HG03460 (cell line): Measurements from ENCODE around the gene TMEM161A.
"Not testable (repeated sequence)": the region's sequence is repeated elsewhere in the genome, so short reads cannot be mapped to it uniquely, and the experiment has no call there.

Source experiments
- ATAC-seq: cut with Tn5 transposase; IDR thresholded peaks from one replicate; pipeline ENCODE4 v1.9.1; 2021; ENCODE audit not compliant: unreplicated experiment

TMEM161A gene

GRCh38 chr19:19138109-19138981, at the start of gene TMEM161A:
Gene TMEM161A (minus strand): TSS chr19:19138478. CDS start chr19:19138428, 50 bp downstream.
- peak; percentile 97 for ATAC-seq

DNA sequence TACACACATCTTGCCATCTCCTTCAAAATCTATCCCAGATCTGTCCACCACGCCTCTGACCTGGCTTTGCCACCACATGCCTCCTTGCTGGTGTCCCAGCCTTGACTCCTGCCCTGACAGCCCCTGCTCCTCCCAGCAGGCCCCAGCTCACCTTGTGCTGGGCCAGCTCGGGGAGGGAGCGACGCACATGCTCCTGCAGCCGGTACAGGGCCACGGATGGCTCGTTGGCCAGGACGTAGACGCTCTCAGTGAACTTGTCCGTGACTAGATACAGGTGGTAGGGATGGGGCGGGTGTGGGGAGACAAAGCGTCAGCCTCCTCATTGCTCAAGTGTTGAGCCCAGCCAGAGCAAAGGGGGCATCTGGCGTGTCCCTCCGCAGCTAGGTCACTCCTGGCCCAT, 48.5 kb upstream of the TMEM161A start:
- no peak for ATAC-seq

GRCh38 chr19:19185853-19186740, 47.8 kb upstream of the TMEM161A start:
- no peak for ATAC-seq

GRCh38 chr19:19181488-19181998, 43.3 kb upstream of the TMEM161A start:
- ATAC-seq: no peak

DNA sequence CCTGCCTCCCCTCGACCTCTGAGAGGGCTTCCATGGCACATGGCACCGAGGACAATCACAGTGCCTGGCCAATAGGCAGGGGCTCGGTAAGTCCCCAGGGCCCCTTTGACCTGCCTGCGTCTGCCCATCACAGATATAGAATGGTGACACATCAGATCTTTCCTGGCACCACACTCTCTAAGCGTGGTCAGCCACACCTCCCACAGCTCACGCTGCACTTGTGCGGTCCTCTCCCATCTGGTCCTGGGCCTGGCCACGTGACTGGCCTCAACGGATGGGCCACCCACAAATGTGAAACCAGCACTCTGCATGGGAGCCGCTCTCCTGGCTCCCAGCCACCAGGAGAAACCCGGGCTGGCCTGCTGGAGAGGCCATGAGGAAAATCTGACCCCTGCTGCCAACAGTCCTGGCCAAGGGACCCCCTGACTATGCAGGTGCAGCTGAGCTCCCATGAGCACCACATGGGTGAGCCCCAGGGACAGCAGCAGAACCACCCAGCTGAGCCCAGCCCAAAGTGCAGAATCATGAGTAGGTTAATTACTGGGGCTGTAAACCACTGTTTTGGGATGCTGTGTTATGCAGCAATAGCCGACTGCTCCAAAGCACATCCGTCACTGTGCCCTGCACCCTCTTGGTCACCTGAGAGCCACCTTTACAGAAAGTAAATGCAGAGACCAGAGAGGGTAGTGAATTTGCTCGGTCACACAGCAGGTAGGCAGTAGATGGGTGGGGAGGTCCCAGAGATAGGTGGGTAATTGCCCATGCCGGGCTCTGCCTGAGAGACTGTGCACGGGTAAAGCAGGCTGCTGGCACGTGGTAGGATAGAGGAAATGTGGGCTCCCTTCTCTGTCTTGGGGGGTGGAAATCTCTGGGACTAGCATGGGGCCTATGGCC, 41.5 kb upstream of the TMEM161A start:
- no peak for ATAC-seq

- ATAC-seq: no peak
Measured at GRCh38 chr19:19176950-19177349, 38.7 kb upstream of the TMEM161A start.

DNA sequence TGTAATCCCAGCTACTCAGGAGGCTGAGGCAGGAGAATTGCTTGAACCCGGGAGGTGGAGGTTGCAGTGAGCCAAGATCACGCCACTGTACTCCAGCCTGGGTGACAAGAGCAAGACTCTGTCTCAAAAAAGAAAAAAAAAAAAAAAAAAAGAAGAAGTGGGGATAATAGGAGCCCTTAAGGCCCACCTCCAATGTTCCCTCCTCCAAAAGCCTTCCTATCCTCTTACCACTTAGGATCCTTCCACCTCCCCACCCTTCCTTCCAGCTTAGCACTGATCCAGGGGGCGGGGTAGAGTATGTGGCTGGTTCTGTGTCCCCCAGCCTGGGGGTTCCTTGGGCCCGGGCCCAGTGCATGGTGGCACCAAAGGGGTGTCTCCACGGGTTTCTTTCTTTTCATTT, 35.0 kb upstream of the TMEM161A start:
- not testable (repeated sequence) for ATAC-seq

DNA sequence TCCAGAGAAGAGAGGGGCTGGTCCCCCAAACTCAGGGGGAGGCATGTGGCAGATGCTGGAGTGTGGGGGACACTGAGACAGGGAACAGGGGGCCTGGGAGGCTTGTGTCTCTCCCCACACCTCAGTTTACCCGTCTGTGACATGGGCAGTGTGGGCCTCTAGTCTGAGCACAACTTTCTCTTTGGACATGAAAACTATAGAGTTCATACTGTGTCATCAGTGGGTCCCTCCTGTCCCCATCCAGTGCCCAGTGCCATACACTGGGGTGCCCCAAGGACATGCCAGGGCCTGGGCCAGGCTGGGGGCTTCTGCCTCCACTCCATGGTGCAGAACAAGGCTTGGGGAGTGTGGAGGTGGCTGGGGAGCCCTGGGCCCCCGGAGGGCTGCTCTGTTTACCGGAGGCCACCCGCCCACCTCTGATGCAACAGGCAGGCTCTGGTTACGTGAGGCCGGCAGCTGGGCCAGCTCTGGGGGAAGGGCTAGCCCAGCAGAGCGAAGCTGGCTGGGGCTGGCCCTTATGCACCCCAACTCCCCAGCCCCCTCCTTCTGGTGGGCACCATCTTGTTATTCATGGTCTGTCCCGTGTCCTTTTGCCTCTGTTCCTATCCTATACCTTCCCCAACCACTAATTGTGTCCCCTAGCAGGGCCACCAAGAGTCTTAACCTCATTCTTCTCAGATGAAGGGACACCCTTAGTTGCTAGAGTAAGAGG, 33.7 kb upstream of the TMEM161A start:
- no peak for ATAC-seq

- no peak for ATAC-seq
Measured at GRCh38 chr19:19170873-19171672, 32.8 kb upstream of the TMEM161A start.

DNA sequence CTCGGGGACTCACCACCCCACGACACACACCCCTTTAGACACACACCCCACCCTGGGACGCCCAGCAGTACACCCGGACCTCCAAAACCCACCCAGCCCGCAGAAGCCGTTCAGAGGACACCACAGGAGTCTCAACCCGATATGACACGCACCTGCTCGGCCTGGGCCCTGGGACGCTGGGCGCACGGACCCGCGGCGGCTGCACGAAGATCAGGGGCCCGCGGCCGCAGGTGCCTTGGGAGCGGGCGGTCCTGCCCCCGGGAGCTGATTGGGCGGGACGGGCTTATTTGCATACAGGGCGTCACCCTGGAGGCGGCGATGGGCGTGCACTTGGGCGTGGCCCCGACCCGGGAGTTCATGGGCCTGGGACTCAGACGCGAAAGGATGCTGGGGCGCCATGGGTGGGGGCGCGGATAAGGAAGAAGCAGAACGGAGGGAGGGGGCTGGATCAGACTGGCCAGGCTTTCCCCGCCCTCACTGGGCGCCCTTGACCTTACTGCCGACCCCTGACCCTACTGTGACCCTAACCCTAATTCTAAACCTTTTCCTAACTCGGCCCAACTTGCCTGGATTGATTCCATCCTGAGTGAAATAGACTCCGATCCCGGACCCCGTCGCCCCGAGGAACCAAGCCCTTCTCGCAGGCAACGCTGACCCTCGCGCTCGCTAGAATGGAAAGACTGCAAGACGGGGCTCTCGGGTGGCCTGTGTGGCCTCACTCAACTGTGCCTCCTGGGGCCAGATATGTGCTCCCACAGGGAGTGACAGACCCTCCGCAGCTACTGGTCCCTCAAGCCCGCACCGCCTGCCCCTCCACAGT, 32.0 kb upstream of the TMEM161A start, which contains the start of gene MEF2B:
TSS of gene MEF2B (minus strand) at position 211 of the 820 bp plus-strand sequence. CDS start 19,528 bp downstream, outside the sequence.
- peak; percentile 85 for ATAC-seq

DNA sequence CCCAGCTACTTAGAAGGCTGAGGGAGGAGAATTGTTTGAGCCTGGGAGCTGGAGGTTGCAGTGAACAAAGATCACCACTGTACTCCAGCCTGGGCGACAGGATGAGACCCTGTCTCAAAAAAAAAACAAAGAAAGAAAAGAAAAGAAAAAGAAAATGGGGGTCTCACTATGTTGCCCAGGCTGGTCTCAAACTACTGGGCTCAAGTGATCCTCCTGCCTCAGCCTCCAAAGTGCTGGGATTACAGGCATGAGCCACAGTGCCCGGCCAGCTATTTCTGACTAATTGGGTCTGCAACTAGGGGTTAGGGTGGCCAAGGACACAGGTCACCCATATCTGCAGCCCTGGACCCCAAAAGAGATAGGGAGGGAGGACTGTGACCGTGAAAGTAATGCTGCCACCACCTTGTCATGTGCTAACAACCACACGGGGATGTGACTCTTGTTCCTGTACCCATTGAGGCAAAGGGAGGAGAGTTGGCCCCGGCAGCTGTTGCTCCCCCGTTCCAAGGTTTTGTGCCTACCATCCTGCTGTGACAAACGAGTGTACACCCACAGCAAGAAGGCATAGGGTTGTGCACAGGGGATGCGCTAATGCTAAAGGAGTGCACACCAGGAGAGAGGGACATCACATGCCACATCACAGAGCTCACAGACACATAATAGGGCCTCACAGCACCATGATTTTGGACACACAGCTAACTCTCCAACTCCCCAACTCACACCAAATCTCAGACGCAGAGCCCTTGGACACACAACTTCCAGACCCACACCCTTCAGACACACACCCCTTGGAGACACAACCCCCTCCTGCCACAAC, 31.2 kb upstream of the TMEM161A start:
- no peak for ATAC-seq

- no peak for ATAC-seq
Measured at GRCh38 chr19:19167612-19168011, 29.3 kb upstream of the TMEM161A start.

DNA sequence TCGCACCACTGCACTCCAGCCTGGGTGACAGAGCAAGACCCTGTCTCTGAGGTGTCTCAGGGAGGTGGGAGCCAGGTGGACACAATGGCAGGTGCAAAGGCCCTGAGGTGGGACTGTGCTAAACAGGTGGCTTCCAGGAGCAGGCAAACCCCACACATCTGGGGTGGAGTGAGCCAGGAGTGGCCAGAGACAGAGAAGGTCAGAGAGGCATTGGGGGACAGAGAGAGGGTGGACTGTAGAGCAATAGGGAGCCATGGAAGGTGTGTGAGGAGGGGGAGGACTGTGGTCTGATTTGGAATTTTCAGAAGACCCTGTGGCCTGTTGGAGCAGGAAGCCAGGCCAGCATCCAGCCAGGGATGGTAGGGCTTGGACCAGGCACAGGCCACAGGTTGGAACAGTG, 27.1 kb upstream of the TMEM161A start:
- no peak for ATAC-seq

- ATAC-seq: no peak
Measured at GRCh38 chr19:19162495-19162894, 24.2 kb upstream of the TMEM161A start.

DNA sequence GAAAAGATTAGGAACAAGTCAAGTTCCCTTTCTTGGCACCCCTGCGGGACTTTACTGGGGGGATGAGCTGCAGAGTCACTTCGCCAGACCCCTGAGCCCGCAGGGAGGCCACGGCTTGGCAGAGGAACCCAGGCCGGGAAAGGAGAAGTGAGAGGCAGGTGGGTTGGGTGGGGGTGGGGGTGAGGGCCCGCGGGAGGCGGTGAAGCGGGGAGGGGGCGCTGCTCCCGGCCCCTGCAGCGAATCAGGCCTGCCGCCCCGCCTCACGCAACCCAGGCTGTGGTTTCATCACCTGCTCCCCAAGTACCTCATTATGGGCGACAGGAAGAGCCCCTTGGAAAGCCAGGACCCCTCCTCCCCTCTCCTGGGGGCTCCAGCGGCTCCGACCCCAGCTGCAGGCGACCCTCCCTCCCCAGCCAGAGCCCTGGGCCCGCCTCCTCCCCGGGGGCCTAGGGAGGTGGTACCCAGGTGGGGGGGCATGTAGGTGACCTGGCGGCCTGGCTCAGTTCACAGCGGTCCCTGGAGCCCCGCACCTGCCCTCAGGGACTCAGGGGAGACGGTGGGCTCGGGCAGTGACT, 22.3 kb upstream of the TMEM161A start:
- peak; percentile 45 for ATAC-seq

DNA sequence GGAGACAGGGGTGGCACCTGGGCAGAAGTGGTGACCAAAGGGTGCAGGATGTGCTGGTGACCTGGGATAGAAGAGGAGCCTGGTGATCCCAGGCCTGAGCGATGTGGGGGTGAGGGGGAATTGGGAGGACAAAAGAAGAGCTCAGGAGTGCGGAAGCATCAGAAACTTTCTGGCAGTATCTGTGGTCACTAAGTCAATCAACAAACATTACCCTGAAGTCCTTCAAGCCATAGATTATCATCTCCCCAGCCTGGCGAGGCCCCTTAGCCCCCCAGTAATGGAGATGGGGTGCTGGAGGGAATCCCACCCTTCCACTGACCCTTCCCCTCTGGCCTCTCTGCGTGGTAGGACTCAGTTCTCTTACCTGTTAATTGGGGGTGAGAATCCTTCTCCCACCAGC, 21.3 kb upstream of the TMEM161A start:
- ATAC-seq: no peak

DNA sequence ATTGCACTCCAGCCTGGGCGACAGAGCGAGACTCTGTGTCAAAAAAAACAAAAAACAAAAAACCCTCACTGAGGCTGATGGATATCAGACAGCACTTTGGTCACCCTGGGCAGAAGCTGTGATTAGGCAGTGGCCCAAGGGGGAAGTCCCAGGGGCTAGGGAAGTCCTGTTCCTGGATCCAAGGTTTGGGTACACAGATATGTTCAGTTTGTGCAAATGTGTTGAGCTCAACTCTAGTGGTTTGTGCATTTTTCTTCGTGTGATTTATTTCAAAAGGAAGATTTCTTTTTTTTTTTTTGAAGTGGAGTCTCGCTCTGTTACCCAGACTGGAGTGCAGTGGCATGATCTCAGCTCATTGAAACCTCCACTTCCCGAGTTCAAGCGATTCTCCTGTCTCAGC, 19.5 kb upstream of the TMEM161A start:
- ATAC-seq: no peak
